GM18502 (cell line): Measurements from ENCODE around the gene MROH2A.

ENCODE experiments used
- ATAC-seq: cut with Tn5 transposase; IDR thresholded peaks from one replicate; pipeline ENCODE4 v1.9.1; 2021; ENCODE audit warnings: mild to moderate bottlenecking; ENCODE audit not compliant: unreplicated experiment, poor library complexity

The MROH2A gene

DNA sequence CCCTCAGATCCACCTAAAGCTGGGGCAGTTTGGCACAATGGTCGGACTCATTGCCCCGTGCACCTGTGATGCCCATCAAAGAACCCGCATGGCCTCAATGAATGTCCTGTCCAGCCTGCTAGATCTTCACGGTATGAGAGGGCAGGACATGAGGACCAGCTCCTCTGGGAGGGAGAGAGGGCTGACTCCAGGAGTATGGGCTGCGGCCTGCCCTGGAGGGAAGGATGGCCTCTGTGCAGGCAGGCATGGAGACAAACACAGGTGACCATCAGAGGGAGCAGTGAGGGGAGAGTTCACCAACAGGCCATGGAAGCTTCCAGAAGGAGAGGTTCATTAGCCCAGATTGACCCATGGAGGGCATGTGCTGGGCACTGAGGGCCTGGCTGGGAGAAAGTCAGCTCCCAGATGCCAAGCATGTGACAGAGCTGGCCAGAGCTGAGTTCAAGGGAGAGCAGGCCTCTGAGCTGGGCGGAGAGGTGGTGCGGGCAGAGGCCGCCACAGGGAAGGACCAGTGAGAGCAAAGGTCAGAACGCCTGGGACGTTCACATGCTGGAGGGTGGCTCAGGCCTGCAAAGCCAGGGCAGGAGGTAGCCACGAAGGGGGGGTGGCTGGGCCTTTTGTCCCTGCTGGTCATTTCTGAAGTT is 40.0 kb downstream of the MROH2A start:
- no peak for ATAC-seq

DNA sequence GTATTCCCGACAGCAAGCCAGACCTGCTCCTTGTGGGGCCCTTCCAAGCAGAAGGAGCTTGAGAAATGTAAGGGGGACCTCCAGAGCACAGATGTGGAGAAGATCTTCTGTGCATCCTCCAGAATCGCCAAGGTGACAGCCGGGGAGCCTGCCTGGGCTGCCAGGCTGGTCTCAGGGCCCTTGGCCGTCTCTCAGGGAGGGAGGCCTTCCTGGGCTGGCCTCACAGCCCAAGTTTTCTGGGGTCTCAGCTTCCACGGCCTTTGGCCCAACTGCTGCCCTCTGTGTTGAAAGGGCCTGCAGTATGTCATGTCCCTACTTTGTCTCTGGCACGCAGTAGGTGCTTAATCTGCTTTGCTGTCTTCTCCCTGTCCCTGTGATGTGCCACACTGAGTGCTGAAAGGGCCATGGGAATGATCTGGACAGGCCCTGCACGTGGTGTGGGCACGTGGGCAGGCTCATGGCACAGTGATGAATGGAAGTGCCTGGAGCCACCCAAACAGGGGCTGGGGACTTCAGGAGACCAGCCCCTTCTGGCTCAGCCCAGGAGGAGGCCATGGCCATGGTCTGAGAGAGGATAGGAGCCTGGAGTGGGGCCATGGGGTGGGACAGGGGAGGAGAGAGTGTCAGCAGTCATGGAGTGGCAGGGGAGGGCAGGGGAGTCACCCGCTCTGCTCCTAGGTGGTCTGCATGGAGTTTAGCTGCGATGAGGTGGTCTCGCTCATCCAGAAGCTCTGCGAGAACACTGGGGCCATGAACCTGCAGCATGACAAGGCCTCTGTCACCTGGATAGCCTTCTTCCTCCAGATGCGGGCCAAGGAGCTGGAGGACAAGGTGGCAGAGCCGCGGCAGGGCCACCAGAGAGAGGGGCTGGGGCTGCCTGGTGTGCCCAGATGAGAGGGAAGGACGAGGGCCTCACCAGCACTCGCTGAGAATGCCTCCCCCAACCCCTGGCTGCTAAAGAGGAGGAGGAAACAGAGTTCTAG is 40.8 kb downstream of the MROH2A start:
- no peak for ATAC-seq

DNA sequence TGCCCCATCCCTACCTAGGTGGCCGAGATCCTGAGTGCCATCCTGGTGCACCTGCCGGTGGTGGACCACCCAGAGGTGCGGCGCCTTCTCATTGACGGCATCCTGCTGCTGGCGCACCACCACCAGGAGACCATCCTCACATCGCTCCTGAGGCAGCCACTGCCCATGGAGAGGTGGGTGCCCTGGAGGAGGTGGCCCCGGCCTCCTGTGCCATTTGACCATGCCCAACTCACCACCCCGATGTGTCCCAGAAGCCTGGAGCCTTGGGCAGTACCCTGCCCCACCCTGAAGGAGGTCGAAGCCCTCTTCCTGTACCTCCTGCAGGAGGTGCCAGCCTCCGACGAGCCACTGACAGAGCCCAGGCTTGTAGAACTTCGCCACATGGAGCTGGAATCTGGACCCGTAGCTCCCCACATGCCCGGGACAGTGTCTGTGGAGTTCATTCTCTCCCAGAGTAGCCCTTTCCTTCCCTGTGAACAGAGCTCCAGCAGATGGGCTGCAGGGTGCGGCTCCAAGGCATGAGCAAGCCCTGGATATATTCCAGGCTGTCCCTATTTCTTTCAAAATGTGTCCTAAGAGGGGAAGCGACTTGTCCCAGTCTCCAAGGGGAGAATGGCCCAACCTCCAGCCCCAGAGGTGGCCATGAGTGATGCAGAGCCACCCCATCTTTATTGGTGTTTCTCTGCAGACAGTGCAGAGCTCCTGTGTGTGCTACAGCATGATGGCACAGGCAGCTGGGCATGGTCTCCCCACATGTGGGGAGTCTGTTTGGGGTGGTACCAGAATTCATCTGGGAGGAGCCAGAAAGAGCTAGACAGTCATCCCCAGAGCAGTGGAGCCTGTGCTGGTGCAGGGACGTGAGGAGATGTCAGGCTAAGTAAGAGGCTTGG is 42.0 kb downstream of the MROH2A start:
- no peak for ATAC-seq

DNA sequence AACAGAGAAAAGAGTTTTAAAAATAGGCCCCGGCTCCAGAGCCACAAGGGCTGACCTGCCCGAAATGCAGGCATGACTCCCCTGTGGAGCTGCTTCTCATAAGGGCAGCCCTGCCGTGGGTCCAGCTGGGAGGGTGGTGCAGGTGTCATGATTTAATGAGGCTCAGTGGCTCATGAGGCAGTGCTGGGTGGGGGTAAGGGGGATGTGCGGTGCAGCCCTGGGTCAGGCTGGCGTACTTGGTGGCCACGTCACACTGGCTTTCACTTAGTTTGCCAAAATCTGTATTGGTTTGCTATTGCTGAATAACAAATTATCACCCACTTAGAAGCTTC is 42.6 kb downstream of the MROH2A start:
- no peak for ATAC-seq

DNA sequence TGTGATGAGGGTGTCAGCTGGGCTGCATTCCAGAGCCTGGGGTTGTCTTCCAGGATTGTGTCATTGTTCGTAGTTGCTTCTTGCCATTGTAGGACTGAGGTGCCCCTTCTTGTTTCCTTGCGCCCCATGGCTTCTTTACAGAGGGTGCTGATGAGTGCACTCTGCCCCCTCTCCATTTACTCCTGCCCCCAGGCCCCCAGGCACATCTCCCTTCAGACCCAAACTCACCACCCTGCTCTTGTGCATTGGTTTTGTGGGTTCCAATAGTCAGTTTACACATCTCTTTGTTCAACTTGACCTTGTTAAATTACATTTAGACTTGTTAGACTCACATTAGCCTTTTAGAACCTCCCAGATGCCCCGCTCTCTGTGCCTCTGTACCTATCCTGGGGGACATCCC is 43.1 kb downstream of the MROH2A start:
- ATAC-seq: no peak

DNA sequence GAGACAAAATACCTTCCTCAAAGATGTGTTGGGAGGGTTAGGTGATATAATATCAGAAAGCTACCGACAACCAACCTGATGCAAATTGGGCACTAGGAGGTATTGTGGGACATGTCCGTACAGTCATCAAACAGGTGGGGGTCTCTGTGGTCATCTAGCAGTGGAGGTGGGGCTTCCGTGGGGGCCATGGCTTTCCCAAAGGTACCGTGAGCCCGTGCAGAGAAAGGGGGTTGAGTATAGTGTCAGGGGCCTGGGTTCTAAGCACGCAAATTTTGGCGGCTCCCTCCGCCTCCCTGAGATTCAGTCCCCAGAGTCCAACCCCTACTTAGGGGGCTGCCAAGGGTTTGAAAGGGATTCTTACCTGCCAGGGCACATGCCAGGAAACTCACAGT is 43.6 kb downstream of the MROH2A start:
- no peak for ATAC-seq

DNA sequence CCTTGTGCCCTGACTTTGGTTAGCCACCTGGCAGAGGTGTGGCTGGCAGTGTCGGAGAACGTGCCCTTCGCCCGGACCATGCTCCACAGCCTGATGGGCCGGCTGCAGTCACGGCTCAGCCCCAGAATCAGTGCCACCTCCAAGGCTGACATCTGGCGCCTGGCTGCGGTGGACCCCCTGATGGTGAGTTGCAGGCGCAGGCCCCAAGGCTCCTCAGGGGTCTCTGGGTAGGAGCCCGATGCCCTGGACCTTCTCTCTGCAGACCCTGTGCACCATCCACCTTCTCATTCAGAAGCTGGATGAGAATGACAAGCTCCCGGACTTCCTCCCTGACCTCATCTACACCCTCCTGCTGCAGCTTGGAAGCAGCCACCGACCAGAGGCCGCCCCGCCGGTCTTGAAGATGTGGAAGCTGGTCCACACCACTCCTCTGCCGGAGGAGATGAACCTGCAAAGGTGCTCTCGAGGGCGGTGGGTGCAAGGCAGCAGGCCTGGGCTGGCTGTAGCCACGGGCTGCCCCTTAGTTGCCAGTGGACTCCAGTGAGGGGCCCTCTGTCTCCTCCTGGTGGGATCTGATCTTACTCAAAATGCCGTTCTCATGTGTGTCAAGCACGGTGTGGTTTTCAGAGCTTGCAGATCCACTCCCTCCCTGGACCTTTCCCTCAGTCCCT is 44.1 kb downstream of the MROH2A start:
- ATAC-seq: no peak

DNA sequence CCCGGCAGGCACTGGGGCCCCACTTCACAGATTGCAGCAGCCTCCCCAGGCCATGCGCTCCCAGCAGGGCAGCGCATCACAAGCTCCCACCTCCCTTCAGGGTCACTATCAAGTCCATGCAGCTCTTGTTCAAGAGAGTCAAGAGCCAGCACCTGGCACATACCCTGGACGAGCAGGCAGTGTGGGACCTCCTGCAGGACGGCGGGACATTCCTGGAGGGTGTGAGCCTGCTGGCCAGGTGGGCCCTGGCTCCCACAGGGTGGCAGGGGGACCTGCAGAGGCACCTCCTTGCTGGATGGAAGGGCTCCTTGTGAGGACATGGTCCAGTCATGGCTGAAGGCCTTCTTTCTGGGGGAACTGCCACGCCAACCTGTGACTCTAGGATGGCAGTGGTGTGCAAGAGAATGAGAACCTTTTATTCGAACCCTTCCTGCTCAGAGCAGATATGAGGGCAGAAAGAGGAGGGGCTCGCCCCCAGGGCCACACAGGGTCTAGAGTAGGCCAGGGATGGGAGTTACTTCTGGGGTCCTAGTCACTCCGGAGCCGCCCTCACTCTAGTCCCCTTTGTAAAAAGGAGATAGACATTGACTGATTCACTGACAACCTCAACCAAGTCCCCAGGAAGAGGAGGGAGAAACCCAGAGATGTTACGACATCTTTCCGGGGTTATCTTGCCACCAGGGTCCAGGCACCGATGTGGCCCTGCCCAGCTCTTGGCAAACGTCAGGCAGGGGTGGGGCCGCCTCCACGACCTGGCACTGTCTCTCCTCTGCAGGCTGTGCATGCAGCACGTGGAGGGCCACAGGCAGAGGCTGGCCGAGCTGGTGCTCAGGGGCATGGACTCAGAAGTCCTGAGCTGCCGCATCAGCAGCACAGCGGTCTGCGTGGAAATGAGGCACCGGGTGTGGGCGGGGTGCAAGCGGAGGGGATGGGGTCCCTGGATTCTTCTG is 44.9 kb downstream of the MROH2A start:
- ATAC-seq: no peak

DNA sequence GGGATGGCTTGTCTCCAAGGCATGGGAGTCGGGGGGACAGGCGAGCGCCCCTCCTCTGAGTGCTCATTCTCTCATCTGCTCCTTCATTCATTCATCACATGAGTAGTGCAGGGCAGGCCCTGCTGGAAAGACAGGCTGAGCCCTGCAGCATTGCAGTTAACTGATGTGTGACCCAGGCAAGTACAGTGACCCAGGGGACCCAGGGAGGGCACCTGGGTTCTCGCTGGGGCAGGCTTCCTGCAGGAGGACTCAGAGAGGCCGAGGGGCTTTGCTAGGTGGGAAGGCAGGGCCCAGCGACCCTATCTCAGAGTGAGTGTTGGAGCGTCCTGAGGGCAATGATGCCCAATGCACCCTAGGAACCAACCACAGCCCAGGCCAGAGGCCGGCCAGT is 45.6 kb downstream of the MROH2A start:
- no peak for ATAC-seq

DNA sequence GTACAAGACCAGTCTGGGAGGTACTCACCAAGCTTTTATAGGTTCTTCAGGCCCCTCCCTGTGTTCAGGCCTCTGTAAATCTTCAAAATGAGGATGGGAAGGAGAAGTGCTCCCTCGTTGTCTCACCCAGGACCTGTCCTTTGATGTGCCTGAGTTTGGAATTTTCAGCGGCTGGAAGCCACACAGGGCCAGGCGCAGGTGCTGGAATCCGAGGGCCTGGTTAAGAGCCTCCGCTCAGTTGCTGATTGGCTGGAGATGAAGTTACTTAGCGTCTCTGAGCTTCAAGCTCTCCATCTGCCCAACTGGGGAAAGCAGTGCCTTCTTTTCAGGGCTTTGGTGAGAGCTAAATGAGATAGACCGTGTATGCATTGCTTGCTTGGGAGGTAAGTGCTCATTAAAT is 46.2 kb downstream of the MROH2A start:
- no peak for ATAC-seq

DNA sequence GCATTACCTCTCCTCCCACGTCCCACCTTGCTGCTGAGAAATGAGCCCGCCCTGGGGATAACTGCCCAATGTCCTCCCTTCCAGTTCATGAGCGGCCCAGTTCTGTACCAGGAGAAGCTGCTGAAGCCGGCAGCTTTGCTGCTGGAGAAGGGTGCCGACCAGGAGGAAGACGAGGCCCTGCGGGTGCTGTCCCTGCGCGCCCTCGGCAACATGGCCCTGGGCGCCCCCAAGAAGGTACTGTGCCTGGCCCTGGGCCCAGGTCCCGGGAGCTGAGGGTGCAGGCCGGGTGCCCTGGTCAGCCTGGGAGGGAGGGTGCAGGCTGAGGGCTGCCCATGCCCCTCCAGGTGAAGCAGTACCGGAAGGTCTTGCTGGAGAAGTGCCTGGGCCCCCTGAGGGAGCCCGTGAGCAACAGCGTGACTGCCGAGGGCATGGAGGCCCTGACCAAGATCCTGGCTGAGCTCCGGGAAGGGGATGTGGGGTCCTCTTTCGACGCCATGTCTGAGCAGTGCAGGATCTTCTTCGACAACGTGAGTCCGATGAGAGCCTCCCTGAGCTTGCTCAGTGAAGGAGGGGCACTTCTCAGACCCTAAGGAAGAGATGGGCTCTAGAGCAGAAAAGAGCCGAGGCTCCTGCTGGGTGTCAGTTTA is 50.5 kb downstream of the MROH2A start:
- ATAC-seq: no peak

DNA sequence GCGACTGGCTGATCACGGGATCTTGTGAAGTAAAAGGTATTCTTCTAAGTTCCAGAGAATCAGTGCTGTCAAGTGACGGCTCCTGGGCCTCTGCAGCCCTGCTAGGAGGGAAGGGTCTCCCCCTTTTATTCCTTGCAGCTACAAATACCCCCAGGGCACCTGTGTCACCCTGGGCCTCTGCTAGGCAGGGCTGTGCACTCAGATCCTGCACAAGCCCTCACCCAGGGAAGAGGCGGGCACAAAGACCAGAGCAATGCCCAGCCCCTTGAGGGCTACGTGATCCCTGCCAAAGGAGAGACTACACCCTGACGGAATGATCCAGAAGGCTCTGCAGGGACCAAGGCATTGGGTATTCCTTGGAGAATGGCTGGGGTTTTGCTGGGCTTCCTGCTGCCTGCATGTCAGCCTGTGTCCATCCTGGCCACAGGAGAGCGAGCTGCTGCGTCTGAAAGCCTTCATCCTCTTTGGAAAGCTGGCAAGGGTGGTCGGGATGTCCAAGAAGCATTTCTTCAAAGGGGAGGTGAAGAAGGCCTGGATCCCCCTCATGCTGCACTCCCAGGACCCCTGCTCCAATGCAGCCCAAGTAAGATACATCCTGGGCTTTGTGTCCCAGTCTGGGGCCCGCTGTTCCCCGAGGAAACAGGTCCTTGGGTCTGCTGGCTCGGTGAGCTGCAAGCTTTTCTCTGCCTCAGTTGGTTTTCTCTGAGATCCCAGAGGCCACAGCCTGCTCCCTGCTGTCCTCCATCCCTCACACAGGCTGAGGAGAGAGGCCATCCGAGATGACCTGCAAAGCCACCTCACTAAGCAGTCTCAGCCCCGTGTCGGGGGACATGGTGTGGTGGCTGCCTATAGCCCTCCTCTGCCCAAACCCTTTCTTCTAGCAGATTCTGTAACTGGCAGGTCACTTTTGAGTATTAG is 51.3 kb downstream of the MROH2A start:
- ATAC-seq: no peak

DNA sequence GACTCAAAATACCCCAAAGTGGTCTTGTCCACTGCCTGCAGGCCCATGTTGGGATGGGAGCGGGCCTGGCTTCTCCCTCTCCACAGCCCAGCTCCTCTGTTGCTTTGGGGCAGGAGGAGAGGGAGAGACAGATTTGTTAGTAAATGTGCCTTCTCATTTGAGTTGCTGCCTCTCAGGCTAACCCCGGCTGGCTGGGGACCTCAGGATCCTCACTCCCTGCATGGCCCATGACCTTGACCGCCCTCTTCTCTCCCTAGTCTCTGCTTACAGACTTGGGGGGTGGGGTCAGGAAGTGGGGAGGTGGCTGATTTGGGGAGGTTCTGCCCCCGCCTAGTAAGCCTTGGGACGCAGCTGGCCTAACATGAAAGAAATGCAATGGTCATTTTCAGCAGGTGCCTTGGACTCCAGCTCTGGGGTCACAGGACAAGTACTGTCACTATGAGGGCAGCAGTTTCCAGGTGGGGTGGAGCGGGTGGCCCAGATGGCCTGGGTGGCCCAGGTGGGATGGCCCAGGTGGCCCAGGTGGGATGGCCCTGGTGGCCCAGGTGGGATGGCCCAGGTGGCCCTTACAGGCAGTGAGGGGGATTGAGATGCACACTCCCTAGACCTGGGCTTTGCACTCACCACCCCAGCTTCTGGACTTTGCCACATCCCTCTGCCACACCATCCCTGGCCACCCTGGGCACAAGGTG is 52.1 kb downstream of the MROH2A start:
- ATAC-seq: no peak

DNA sequence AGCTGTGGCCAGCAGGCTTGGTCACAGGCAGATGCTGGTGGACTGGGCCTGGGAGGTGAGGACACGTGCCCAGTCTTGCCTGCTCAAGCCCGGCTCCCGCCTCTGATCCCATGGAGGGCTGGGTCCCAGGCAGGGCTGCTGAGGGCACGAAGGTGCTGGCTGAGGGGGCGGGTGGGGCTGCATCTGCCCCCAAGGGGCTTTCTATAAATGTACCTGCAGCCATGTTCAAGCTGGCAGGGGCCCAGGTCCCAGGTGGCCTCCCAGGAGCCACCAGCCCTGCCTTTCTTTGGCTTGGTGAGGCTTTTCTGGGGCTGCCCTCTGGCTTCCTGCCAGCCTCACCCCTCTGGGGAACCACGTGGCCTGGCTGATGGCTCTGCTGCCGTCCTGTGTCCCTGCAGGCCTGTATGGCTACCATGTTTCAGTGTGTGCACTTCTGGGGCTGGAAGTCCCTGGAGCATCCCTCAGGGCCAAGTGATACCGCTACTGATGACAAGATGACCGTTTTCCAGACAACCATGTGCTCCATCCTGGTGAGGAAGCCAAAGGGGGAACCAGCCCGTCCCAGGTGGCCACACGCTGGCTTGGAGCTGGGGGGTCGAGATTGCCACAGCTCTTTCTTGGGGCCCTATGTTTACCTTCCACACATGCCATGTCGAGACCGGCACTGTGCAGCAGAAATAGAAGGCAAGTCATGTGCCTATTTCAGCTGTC is 53.0 kb downstream of the MROH2A start:
- ATAC-seq: no peak

DNA sequence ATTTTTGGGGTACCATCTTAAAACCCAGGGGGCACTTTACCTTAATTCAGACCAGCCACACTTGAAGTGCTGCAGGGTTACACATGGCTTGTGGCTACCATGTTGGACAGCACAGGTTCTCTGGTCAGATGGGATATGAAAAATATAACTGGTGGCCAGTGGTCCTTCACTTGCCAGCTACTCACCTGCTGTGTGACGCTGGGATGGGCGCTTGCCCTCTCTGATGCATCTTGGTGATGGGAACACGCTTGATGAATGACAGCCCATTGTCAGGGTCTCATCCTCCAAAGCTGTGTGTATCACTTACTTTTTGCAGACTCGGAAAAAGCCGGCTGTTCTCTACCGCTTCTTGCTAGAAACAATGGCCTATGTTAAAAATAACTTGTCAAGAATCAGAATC is 53.7 kb downstream of the MROH2A start:
- no peak for ATAC-seq

DNA sequence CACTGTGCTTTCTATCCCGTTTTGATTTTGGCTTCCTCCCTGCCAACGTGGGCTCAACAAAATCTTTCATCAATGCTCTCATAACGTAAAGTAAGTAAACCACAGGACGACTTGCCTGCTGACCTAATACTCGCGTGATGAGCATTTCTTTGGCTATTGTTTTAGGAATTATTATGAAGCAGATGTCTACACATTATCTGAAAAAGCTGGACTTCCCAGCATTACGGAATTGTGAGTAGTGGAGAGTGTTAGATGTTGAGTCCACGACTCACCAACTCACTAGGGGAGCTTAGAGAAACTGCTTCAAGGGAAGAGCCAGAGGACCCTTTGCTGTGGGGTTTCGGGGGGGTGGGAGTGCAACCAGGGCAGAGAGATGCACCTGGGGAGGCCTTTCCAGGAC is 54.3 kb downstream of the MROH2A start:
- ATAC-seq: no peak

DNA sequence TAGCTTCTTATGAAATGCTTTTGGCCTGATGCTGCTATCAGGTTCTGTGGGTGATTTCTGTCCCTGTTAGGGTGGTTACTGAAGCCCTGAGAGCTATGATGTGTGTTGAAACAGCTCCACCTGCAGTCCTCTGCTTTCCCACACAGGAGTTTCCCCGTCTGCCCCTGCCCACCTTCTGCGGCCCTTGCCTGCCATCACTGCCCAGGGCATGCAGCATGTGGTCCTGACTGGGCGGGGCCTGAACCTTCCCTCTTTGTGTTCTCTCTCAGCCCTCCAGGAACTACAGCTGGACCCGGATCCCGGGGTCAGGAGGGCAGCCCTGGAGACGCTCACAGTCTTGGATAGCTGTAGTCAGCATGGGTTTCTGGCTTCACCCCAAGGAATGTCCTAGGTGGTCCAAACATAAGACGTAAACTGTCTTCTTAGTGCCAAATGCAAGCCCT is 54.8 kb downstream of the MROH2A start:
- no peak for ATAC-seq
